Omental fat pad (tissue), 4 donors: ENCODE measurements around the gene DPP6. TPM values are rescaled to one million over a fixed set of nuclear protein-coding genes. Genes with fewer than 3 reads are reported as not detected.

ENCODE experiments used
- ATAC-seq: fragments of 150-250 bp; one replicate; pipeline ENCODE4 v1.9.1; 2016; ENCODE audit warnings: mild to moderate bottlenecking, moderate library complexity; ENCODE audit not compliant: low FRiP score
- DNase-seq: peaks from one replicate; pipeline ENCODE4 v3.0.0-alpha.2; 2019; ENCODE audit warnings: low spot score
- CTCF ChIP-seq, 3 donors: fragments of 450-650 bp; IDR thresholded peaks; one replicate each; pipeline ENCODE4 v1.5.1; 2016 to 2017; ENCODE audit warnings: antibody characterized with exemption in 3 of 3, mild to moderate bottlenecking in 3 of 3, moderate library complexity in 2 of 3
- total RNA-seq, 4 donors: library from RNA; depleted of rRNA; stranded (reverse); fragments of >200 nt; gene quantifications; one replicate each; pipeline ENCODE4 v1.1.0, GENCODE V29; 2016

The DPP6 gene
- total RNA-seq, 4 donors from 2014 or later, result 0.13 to 1.8 (median 1.3) TPM

- ATAC-seq (no peak), DNase-seq (no peak)
Observed at GRCh38 chr7:154188330-154188729, 136.1 kb downstream of the DPP6 start.

GRCh38 chr7:154195266-154195665, 143.1 kb downstream of the DPP6 start:
- TF ChIP-seq CTCF (IDR thresholded peaks at IDR 0.05), result no peak

More at GRCh38 chr7:154188330-154188729, 136.1 kb downstream of the DPP6 start:
- no peak for TF ChIP-seq CTCF (IDR thresholded peaks at IDR 0.05)

GRCh38 chr7:154198481-154198880, 146.3 kb downstream of the DPP6 start:
- no peak for ATAC-seq
- no peak for TF ChIP-seq CTCF (IDR thresholded peaks at IDR 0.05)
- no peak for DNase-seq

More at GRCh38 chr7:154195266-154195665, 143.1 kb downstream of the DPP6 start:
- no peak for DNase-seq
- no peak for ATAC-seq

- no peak for TF ChIP-seq CTCF (IDR thresholded peaks at IDR 0.05)
- no peak for ATAC-seq
- no peak for DNase-seq
Observed at GRCh38 chr7:154200241-154200640, 148.0 kb downstream of the DPP6 start.

GRCh38 chr7:154202002-154202401, 149.8 kb downstream of the DPP6 start:
- TF ChIP-seq CTCF (IDR thresholded peaks at IDR 0.05), result no peak
- DNase-seq (no peak), ATAC-seq (no peak)

GRCh38 chr7:154204046-154204445, 151.8 kb downstream of the DPP6 start:
- no peak for TF ChIP-seq CTCF (IDR thresholded peaks at IDR 0.05)
- ATAC-seq (no peak), DNase-seq (no peak)

GRCh38 chr7:154212861-154213260, 160.7 kb downstream of the DPP6 start:
- DNase-seq (no peak), ATAC-seq (no peak)
- no peak for TF ChIP-seq CTCF (IDR thresholded peaks at IDR 0.05)
